Omental fat pad (tissue), 4 donors: ENCODE results near the gene DLG2. TPM values are rescaled to one million over a fixed set of nuclear protein-coding genes. Genes with fewer than 3 reads are reported as not detected.

Source experiments
- ATAC-seq: fragments of 150-250 bp; one replicate; pipeline ENCODE4 v1.9.1; 2016; ENCODE audit warnings: mild to moderate bottlenecking, moderate library complexity; ENCODE audit not compliant: low FRiP score
- DNase-seq: peaks from one replicate; pipeline ENCODE4 v3.0.0-alpha.2; 2019; ENCODE audit warnings: low spot score
- CTCF ChIP-seq, 3 donors: fragments of 450-650 bp; IDR thresholded peaks; one replicate each; pipeline ENCODE4 v1.5.1; 2016 to 2017; ENCODE audit warnings: antibody characterized with exemption in 3 of 3, mild to moderate bottlenecking in 3 of 3, moderate library complexity in 2 of 3
- total RNA-seq, 4 donors: library from RNA; depleted of rRNA; stranded (reverse); fragments of >200 nt; gene quantifications; one replicate each; pipeline ENCODE4 v1.1.0, GENCODE V29; 2016

DLG2 gene
- total RNA-seq, 4 donors from 2014 or later: 4.8 to 13.2 (median 8.1) TPM

- DNase-seq (no peak), ATAC-seq (no peak)
- TF ChIP-seq CTCF (IDR thresholded peaks at IDR 0.05): no peak
These were observed 697.4 kb downstream of the DLG2 start for GRCh38 chr11:84929738-84930137.

- ATAC-seq (no peak), DNase-seq (no peak)
- TF ChIP-seq CTCF (IDR thresholded peaks at IDR 0.05): no peak
These were observed 702.9 kb downstream of the DLG2 start for GRCh38 chr11:84924154-84924692.

GRCh38 chr11:84923489-84923888 lies 703.7 kb downstream of the DLG2 start:
- no peak for DNase-seq
- TF ChIP-seq CTCF (IDR thresholded peaks at IDR 0.05): no peak
- ATAC-seq: no peak

- DNase-seq: no peak
- no peak for ATAC-seq
- TF ChIP-seq CTCF (IDR thresholded peaks at IDR 0.05): no peak
These were observed 704.3 kb downstream of the DLG2 start for GRCh38 chr11:84922836-84923235.

- DNase-seq: no peak
- no peak for TF ChIP-seq CTCF (IDR thresholded peaks at IDR 0.05)
- no peak for ATAC-seq
These were observed 704.8 kb downstream of the DLG2 start for GRCh38 chr11:84922212-84922805.

- no peak for TF ChIP-seq CTCF (IDR thresholded peaks at IDR 0.05)
- ATAC-seq (no peak), DNase-seq (no peak)
These were observed 712.6 kb downstream of the DLG2 start for GRCh38 chr11:84914511-84914910.

- ATAC-seq (no peak), DNase-seq (no peak)
These were observed 717.4 kb downstream of the DLG2 start for GRCh38 chr11:84909740-84910139.

More at GRCh38 chr11:84909740-84910139, 717.4 kb downstream of the DLG2 start:
- no peak for TF ChIP-seq CTCF (IDR thresholded peaks at IDR 0.05)
